ENCODE results near the gene ALDH1L1.
"Not testable (repeated sequence)": the region's sequence is repeated elsewhere in the genome, so short reads cannot be mapped to it uniquely, and the experiment has no call there.

The ALDH1L1 gene

GRCh38 chr3:126080970-126081369 lies 99.4 kb downstream of the ALDH1L1 start:
- Histone ChIP-seq H3K4me3 (ENCODE audit: low read length) (no peak overlapping the region), H2AFZ (ENCODE audit: low read depth, low read length) (no peak overlapping the region), H3K9me3 (ENCODE audit: low read length) (peaks cover 4% of the 10 kb centered on the region), H3K27me3 (ENCODE audit: insufficient read depth, low read length) (no peaks in the 10 kb centered on the region), H3K4me1 (ENCODE audit: insufficient read depth, low read length) (peaks cover 6% of the 10 kb centered on the region), H3K36me3 (ENCODE audit: insufficient read depth, low read length) (no peaks in the 10 kb centered on the region)

DNA sequence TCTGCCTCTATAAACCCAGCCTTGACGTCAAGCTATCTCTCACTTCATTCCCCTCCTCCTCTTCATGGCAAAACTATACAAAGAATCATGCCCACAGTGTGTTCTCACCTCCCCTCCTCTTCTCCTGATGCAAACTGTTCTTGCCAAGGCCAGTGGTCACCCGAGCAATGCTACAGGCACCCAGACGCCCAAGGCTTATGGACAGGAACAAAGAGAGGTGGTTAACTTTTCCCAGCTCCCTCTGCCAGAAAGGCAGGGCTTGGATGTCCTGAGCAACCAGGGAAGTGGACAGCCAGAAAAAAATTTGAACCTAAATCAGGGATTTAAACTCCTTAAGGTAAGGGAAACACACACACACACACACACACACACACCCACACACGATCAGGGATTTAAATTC lies 101.5 kb downstream of the ALDH1L1 start:
- peaks cover 2% of the 10 kb centered on the region for H3K4me1 ChIP-seq (ENCODE audit: insufficient read depth, low read length)
- no peaks in the 10 kb centered on the region for H3K36me3 ChIP-seq (ENCODE audit: insufficient read depth, low read length)
- H2AFZ ChIP-seq (ENCODE audit: low read depth, low read length): no peak overlapping the region
- peaks cover 4% of the 10 kb centered on the region for H3K9me3 ChIP-seq (ENCODE audit: low read length)
- no peak overlapping the region for H3K4me3 ChIP-seq (ENCODE audit: low read length)
- H3K27me3 ChIP-seq (ENCODE audit: insufficient read depth, low read length): no peaks in the 10 kb centered on the region

GRCh38 chr3:126077754-126078153 lies 102.6 kb downstream of the ALDH1L1 start:
- Histone ChIP-seq H3K27me3 (ENCODE audit: insufficient read depth, low read length) (no peaks in the 10 kb centered on the region), H3K9me3 (ENCODE audit: low read length) (peaks cover 4% of the 10 kb centered on the region), H3K36me3 (ENCODE audit: insufficient read depth, low read length) (peaks cover 3% of the 10 kb centered on the region), H3K4me1 (ENCODE audit: insufficient read depth, low read length) (no peaks in the 10 kb centered on the region), H2AFZ (ENCODE audit: low read depth, low read length) (no peak overlapping the region), H3K4me3 (ENCODE audit: low read length) (no peak overlapping the region)

DNA sequence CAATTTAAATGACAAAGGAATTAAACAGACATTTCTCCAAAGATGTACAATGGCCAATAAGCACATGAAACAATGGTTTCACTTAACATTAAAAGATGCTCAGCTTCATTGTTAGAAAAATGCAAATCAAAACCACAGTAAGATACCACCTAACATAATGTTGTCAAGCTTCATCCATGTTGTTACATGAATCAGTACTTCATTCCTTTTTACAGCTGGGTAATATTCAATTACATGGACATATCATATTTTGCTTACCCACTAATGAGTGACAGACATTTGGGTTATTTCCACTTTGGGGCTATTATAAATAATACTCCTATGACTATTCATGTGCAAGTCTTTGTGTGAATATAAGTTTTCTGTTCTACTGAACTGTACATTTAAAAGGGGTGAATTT lies 104.2 kb downstream of the ALDH1L1 start:
- no peak overlapping the region for H2AFZ ChIP-seq (ENCODE audit: low read depth, low read length)
- H3K9me3 ChIP-seq (ENCODE audit: low read length): peaks cover 3% of the 10 kb centered on the region
- no peaks in the 10 kb centered on the region for H3K27me3 ChIP-seq (ENCODE audit: insufficient read depth, low read length)
- no peak overlapping the region for H3K4me3 ChIP-seq (ENCODE audit: low read length)
- no peaks in the 10 kb centered on the region for H3K4me1 ChIP-seq (ENCODE audit: insufficient read depth, low read length)
- H3K36me3 ChIP-seq (ENCODE audit: insufficient read depth, low read length): peaks cover 5% of the 10 kb centered on the region

GRCh38 chr3:126070146-126070545 lies 110.2 kb downstream of the ALDH1L1 start:
- Histone ChIP-seq H3K27me3 (ENCODE audit: insufficient read depth, low read length) (no peaks in the 10 kb centered on the region), H3K4me1 (ENCODE audit: insufficient read depth, low read length) (no peaks in the 10 kb centered on the region), H3K9me3 (ENCODE audit: low read length) (peaks cover 4% of the 10 kb centered on the region), H3K4me3 (ENCODE audit: low read length) (no peak overlapping the region), H3K36me3 (ENCODE audit: insufficient read depth, low read length) (peaks cover 10% of the 10 kb centered on the region), H2AFZ (ENCODE audit: low read depth, low read length) (no peak overlapping the region)

GRCh38 chr3:126067959-126068358 lies 112.4 kb downstream of the ALDH1L1 start:
- peaks cover 4% of the 10 kb centered on the region for H3K9me3 ChIP-seq (ENCODE audit: low read length)
- H3K36me3 ChIP-seq (ENCODE audit: insufficient read depth, low read length): peaks cover 9% of the 10 kb centered on the region
- H2AFZ ChIP-seq (ENCODE audit: low read depth, low read length): no peak overlapping the region
- no peaks in the 10 kb centered on the region for H3K4me1 ChIP-seq (ENCODE audit: insufficient read depth, low read length)
- H3K27me3 ChIP-seq (ENCODE audit: insufficient read depth, low read length): no peaks in the 10 kb centered on the region
- H3K4me3 ChIP-seq (ENCODE audit: low read length): no peak overlapping the region

- not testable (repeated sequence) for H3K27me3 ChIP-seq (ENCODE audit: insufficient read depth, low read length); H2AFZ ChIP-seq (ENCODE audit: low read depth, low read length); H3K36me3 ChIP-seq (ENCODE audit: insufficient read depth, low read length); H3K4me3 ChIP-seq (ENCODE audit: low read length); H3K4me1 ChIP-seq (ENCODE audit: insufficient read depth, low read length); H3K9me3 ChIP-seq (ENCODE audit: low read length)
Observed at GRCh38 chr3:126066676-126067075, 113.7 kb downstream of the ALDH1L1 start.

- no peaks in the 10 kb centered on the region for H3K4me1 ChIP-seq (ENCODE audit: insufficient read depth, low read length)
- H3K9me3 ChIP-seq (ENCODE audit: low read length): peaks cover 4% of the 10 kb centered on the region
- H3K36me3 ChIP-seq (ENCODE audit: insufficient read depth, low read length): peaks cover 6% of the 10 kb centered on the region
- H3K27me3 ChIP-seq (ENCODE audit: insufficient read depth, low read length): no peaks in the 10 kb centered on the region
- H3K4me3 ChIP-seq (ENCODE audit: low read length): no peak overlapping the region
- H2AFZ ChIP-seq (ENCODE audit: low read depth, low read length): no peak overlapping the region
Observed at GRCh38 chr3:126065876-126066275, 114.5 kb downstream of the ALDH1L1 start.

DNA sequence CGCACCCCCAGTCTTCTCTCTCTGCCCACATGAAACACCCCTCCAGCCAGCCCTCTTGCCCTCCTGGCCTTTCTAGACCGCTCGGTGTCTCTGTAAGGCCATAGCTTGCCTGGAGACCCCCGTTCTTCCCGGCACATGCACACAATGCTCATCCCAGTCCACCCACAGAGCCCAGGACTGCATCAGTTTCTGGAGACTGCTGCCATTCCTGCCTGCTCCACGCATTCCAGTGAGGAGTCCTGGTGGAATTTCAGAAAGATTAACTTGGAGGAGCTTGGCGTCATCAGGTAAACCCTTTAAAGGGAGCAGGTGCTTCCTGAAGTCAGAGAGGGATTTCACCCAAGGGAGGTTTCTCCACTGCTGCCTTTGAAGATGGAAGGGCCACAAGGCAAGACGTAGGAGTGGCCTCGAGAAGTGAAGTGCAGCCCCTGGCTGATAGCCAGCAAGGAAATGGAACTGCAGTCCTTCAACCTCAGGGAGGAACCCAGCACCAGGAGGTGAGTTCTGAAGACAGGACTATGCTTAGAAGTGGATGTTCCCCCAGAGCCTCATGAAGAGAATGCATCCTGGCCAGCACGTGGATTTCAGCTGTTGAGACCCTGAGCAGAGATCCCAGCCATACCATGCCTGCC lies 115.6 kb downstream of the ALDH1L1 start:
- H3K27me3 ChIP-seq (ENCODE audit: insufficient read depth, low read length): no peaks in the 10 kb centered on the region
- H3K36me3 ChIP-seq (ENCODE audit: insufficient read depth, low read length): peaks cover 6% of the 10 kb centered on the region
- no peaks in the 10 kb centered on the region for H3K4me1 ChIP-seq (ENCODE audit: insufficient read depth, low read length)
- no peak overlapping the region for H2AFZ ChIP-seq (ENCODE audit: low read depth, low read length)
- no peak overlapping the region for H3K4me3 ChIP-seq (ENCODE audit: low read length)
- peaks cover 4% of the 10 kb centered on the region for H3K9me3 ChIP-seq (ENCODE audit: low read length)

- Histone ChIP-seq H3K9me3 (ENCODE audit: low read length) (peaks cover 4% of the 10 kb centered on the region), H2AFZ (ENCODE audit: low read depth, low read length) (no peak overlapping the region), H3K4me3 (ENCODE audit: low read length) (no peak overlapping the region), H3K36me3 (ENCODE audit: insufficient read depth, low read length) (peaks cover 6% of the 10 kb centered on the region), H3K4me1 (ENCODE audit: insufficient read depth, low read length) (no peaks in the 10 kb centered on the region), H3K27me3 (ENCODE audit: insufficient read depth, low read length) (no peaks in the 10 kb centered on the region)
Observed at GRCh38 chr3:126063358-126063965, 116.9 kb downstream of the ALDH1L1 start.

GRCh38 chr3:126061301-126062032 lies 118.9 kb downstream of the ALDH1L1 start:
- Histone ChIP-seq H2AFZ (ENCODE audit: low read depth, low read length) (no peak overlapping the region), H3K36me3 (ENCODE audit: insufficient read depth, low read length) (no peaks in the 10 kb centered on the region), H3K4me1 (ENCODE audit: insufficient read depth, low read length) (no peaks in the 10 kb centered on the region)

DNA sequence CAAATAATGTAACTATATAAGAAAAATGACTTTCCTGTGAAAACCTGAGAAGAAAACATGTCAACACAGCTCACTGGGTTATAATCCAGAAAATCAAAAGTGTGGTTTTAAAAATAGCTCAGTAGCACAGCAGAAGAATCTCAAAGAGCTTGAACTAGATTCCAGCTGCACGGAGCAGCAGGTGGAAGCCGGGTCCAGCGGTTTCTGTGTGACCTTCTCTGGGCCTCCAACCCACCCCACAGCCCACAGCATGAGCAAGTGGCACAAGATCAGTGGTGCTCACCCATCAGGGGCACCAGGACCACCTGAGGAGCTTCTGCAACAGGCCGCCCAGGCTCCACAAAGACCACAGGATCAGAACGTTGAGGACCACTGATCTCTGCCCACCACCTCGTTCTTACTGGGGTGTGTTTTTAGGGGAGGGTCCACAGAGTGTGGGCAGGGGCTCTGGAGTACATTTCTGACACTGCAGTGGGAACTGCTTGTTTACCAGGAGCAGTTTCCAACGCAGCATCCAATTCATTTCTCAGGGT lies 119.7 kb downstream of the ALDH1L1 start:
- Histone ChIP-seq H3K9me3 (ENCODE audit: low read length) (no peaks in the 10 kb centered on the region), H3K36me3 (ENCODE audit: insufficient read depth, low read length) (no peaks in the 10 kb centered on the region), H3K4me3 (ENCODE audit: low read length) (no peak overlapping the region), H3K4me1 (ENCODE audit: insufficient read depth, low read length) (no peaks in the 10 kb centered on the region), H2AFZ (ENCODE audit: low read depth, low read length) (no peak overlapping the region), H3K27me3 (ENCODE audit: insufficient read depth, low read length) (no peaks in the 10 kb centered on the region)

More at GRCh38 chr3:126061301-126062032, 118.9 kb downstream of the ALDH1L1 start:
- no peaks in the 10 kb centered on the region for H3K27me3 ChIP-seq (ENCODE audit: insufficient read depth, low read length)
- H3K9me3 ChIP-seq (ENCODE audit: low read length): no peaks in the 10 kb centered on the region
- no peak overlapping the region for H3K4me3 ChIP-seq (ENCODE audit: low read length)

GRCh38 chr3:126058666-126059065 lies 121.7 kb downstream of the ALDH1L1 start:
- no peaks in the 10 kb centered on the region for H3K36me3 ChIP-seq (ENCODE audit: insufficient read depth, low read length)
- H3K4me3 ChIP-seq (ENCODE audit: low read length): no peak overlapping the region
- no peaks in the 10 kb centered on the region for H3K4me1 ChIP-seq (ENCODE audit: insufficient read depth, low read length)
- no peak overlapping the region for H2AFZ ChIP-seq (ENCODE audit: low read depth, low read length)
- H3K9me3 ChIP-seq (ENCODE audit: low read length): no peaks in the 10 kb centered on the region
- no peaks in the 10 kb centered on the region for H3K27me3 ChIP-seq (ENCODE audit: insufficient read depth, low read length)
